Superior temporal gyrus (tissue), 1 donor: ENCODE measurements around the gene C22orf15.
A peak's percentile ranks its signal among the peaks of the same experiment; 100 is the strongest.

Source experiments
- DNase-seq: peaks from one replicate; pipeline ENCODE4 v3.0.0-alpha.2; 2016; ENCODE audit errors: extremely low spot score

The C22orf15 gene

GRCh38 chr22:23772649-23773473 is 10.1 kb downstream of the C22orf15 start, which contains the start of gene MMP11:
Gene MMP11, plus strand, starts transcription at chr22:23772849. Its CDS starts 22 bp downstream, at chr22:23772871.
- DNase-seq, result no peak

- no peak for DNase-seq
Measured at GRCh38 chr22:23773483-23774113, 10.8 kb downstream of the C22orf15 start.

DNA sequence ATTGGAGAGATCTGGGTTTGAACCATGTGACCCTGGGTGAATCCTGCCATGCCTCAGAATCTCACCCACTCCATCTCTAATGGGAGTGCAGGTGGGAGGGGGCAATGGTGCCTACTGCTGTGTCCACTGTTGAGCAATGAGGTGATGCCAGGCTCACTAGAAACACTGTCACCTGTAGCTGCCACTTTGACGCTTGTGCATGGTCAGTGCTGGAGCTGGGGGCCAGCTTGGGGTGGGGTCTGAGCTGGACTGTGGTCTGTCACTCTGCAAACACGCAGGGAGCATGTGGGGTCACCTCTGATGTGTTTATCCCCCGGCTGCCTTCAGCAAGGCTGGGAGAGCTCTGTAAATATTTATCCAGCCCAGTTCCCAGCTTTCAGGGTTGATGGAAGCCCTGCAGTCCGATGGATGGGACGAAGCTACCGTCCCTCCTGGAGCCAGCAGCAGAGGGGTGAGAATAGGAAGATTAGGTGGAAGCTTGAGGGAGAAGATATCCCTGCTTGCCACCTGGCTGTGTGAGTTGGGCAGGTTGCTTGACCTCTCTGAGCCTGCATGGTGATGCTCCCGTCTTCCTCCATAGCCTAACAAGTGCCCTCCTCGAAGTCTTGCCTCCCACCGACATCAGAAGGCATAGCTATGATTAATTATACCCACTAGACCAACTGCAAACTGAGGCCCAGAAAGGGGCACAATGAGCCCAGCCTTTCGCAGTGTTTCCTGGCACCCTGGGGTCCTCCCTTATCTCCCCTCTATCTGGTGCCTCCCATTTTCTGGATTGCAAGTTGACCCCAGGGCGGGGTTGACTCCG is 11.5 kb downstream of the C22orf15 start:
- DNase-seq, result no peak

GRCh38 chr22:23774922-23775436 is 12.2 kb downstream of the C22orf15 start:
- DNase-seq, result no peak

DNA sequence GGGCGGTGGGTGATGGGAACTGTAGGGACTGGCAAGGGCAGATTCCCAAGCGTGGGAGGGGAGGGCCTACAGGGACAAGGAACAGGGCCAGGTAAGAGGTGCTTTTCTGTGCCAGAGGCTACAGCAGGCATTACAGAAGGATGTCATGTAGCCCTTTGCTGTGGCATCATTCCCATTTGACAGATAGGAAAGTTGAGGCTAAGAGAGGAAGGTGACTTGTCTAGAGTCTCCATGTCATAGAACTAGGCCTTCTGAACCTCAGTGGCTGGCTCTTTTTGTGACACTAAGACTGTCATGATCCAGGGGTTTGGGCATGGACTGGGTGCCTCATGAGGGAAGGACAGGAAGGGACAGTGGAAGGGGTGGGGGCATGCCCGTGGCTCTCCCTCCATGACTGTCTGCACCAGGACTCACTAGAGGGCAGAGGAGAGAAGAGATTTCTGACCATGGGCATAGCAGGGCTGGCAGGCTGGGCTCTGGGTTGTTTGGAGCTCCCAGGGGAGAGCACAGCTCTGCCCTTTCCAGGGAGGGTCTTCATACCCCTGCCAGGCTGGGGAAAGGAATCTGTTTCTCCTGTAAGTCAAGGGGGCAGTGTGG is 13.1 kb downstream of the C22orf15 start:
- DNase-seq, result no peak

GRCh38 chr22:23777776-23778576 is 15.2 kb downstream of the C22orf15 start:
- no peak for DNase-seq

DNA sequence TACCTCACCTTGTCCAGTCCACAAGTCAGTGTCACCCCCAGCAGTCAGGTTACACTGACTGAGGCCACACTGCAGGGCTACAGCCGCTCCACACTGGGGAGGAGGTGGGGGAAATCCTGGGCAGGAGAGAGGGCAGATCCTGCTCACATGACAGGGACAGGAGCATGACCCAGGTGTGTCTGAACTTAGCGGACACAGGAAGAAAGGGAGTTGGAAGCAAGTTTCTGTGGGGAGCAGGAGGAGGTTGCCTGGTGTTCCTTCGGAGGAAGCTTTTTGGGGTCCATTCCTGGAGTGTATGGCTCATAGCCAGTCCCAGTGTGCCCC is 15.7 kb downstream of the C22orf15 start:
- DNase-seq, result no peak

GRCh38 chr22:23779083-23779482 is 16.3 kb downstream of the C22orf15 start:
- no peak for DNase-seq

GRCh38 chr22:23779731-23780130 is 16.9 kb downstream of the C22orf15 start:
- no peak for DNase-seq

DNA sequence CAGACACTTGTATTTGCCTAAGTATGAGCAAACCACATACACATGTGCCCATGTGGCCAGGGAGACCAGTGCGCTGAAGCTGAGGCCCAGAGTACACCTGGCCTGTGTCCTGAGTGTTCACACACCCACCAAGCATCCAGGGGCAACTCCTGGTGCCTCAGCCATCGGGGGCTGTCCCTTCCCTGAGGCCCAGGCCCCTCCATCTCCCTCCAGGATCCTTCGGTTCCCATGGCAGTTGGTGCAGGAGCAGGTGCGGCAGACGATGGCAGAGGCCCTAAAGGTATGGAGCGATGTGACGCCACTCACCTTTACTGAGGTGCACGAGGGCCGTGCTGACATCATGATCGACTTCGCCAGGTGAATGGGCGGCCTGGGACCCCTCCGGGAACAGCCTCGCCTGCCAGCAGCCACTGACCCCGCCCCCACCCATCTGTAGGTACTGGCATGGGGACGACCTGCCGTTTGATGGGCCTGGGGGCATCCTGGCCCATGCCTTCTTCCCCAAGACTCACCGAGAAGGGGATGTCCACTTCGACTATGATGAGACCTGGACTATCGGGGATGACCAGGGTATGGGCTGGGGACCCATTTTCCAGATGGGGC is 17.5 kb downstream of the C22orf15 start:
- DNase-seq, result no peak

- DNase-seq, result peak; percentile 91
Measured at GRCh38 chr22:23781065-23781464, 18.3 kb downstream of the C22orf15 start.

- no peak for DNase-seq
Measured at GRCh38 chr22:23781511-23782183, 18.9 kb downstream of the C22orf15 start.

DNA sequence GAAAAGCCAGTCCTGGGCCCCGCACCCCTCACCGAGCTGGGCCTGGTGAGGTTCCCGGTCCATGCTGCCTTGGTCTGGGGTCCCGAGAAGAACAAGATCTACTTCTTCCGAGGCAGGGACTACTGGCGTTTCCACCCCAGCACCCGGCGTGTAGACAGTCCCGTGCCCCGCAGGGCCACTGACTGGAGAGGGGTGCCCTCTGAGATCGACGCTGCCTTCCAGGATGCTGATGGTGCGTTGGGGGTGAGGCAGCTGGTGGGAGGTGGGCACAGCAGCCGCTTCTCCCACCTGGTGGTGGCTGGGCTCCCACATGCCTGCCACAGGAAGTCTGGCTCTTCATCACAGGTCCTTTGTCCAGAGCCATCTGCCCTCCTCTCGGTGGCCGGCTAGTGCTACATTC is 19.5 kb downstream of the C22orf15 start:
- DNase-seq, result no peak

GRCh38 chr22:23782703-23783102 is 19.9 kb downstream of the C22orf15 start:
- DNase-seq, result no peak

DNA sequence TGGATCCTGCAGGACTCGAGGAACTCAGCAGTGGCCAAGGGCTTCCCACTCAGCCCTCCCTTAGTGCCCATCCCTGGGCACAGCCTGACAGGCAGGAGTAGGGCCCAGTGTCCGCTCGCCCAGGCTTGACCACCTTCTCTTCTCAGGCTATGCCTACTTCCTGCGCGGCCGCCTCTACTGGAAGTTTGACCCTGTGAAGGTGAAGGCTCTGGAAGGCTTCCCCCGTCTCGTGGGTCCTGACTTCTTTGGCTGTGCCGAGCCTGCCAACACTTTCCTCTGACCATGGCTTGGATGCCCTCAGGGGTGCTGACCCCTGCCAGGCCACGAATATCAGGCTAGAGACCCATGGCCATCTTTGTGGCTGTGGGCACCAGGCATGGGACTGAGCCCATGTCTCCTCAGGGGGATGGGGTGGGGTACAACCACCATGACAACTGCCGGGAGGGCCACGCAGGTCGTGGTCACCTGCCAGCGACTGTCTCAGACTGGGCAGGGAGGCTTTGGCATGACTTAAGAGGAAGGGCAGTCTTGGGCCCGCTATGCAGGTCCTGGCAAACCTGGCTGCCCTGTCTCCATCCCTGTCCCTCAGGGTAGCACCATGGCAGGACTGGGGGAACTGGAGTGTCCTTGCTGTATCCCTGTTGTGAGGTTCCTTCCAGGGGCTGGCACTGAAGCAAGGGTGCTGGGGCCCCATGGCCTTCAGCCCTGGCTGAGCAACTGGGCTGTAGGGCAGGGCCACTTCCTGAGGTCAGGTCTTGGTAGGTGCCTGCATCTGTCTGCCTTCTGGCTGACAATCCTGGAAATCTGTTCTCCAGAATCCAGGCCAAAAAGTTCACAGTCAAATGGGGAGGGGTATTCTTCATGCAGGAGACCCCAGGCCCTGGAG is 20.7 kb downstream of the C22orf15 start:
- DNase-seq, result no peak

DNA sequence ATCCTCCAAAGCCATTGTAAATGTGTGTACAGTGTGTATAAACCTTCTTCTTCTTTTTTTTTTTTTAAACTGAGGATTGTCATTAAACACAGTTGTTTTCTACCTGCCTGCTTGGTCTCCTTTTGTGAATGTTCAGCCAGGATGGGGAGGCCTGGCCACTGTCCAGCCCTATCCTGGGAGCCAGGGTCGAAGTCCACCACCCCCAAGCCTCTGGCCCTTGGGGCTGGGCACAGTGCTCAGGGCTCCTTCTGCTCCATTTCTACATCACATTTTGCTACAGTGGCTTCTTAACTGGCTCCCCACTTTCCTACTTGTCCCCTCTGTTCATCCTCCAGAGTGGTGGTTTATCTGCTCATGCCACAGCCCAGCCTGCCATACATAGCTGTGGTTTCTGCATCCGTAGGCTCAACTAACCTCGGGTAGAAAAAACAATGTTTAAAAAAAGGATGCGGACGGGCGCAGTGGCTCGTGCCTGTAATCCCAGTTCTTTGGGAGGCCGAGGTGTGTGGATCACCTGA is 21.5 kb downstream of the C22orf15 start:
- no peak for DNase-seq

GRCh38 chr22:23786261-23786710 is 23.5 kb downstream of the C22orf15 start:
- DNase-seq, result no peak

GRCh38 chr22:23786752-23787599 is 24.2 kb downstream of the C22orf15 start, which contains the start of gene SMARCB1:
Gene SMARCB1, plus strand, starts transcription at chr22:23786966. Its CDS starts 204 bp downstream, at chr22:23787170.
- peak; percentile 90 for DNase-seq
